H9 (cell line): Measurements from ENCODE around the gene CCR4. TPM values are rescaled to one million over a fixed set of nuclear protein-coding genes. Genes with fewer than 3 reads are reported as not detected.

Experiments
- DNase-seq: peaks from one replicate; pipeline ENCODE4 v3.0.0-alpha.2; 2017
- H2AFZ ChIP-seq: one replicate; pipeline ENCODE4 v1.6.1; 2013; ENCODE audit warnings: mild to moderate bottlenecking, low read length, control low read depth, moderate library complexity
- H2AK5ac ChIP-seq: 2 replicates; pipeline ENCODE4 v1.6.1; 2013; ENCODE audit warnings: low read length, control low read depth, mixed read lengths; ENCODE audit not compliant: insufficient read length
- H2BK120ac ChIP-seq: one replicate; pipeline ENCODE4 v1.6.1; 2013; ENCODE audit warnings: low read depth, mild to moderate bottlenecking, low read length, control low read depth, inconsistent platforms; ENCODE audit not compliant: poor library complexity, severe bottlenecking
- H2BK12ac ChIP-seq: 2 replicates; pipeline ENCODE4 v1.6.1; 2013; ENCODE audit warnings: low read length, control low read depth, mixed read lengths, low read depth; ENCODE audit not compliant: insufficient read length
- H2BK15ac ChIP-seq: 2 replicates; pipeline ENCODE4 v1.6.1; 2013; ENCODE audit warnings: low read depth, low read length, control low read depth
- H2BK20ac ChIP-seq: one replicate; pipeline ENCODE4 v1.6.1; 2013; ENCODE audit warnings: low read depth, mild to moderate bottlenecking, low read length, control low read depth, inconsistent platforms; ENCODE audit not compliant: poor library complexity, severe bottlenecking
- H2BK5ac ChIP-seq: 2 replicates; pipeline ENCODE4 v1.6.1; 2013; ENCODE audit warnings: low read length, control low read depth, mixed read lengths; ENCODE audit not compliant: insufficient read length
- H3K14ac ChIP-seq: 2 replicates; pipeline ENCODE4 v1.6.1; 2013; ENCODE audit warnings: low read length, control low read depth; ENCODE audit not compliant: insufficient read depth
- H3K18ac ChIP-seq: 2 replicates; pipeline ENCODE4 v1.6.1; 2013; ENCODE audit warnings: low read depth, mild to moderate bottlenecking, mixed read lengths, low read length, control low read depth; ENCODE audit not compliant: insufficient read length
- H3K23ac ChIP-seq: 2 replicates; pipeline ENCODE4 v1.6.1; 2013; ENCODE audit warnings: low read length, control low read depth, mixed read lengths, low read depth; ENCODE audit not compliant: insufficient read length
- H3K23me2 ChIP-seq: 2 replicates; pipeline ENCODE4 v1.6.1; 2013; ENCODE audit warnings: low read depth, mild to moderate bottlenecking, mixed read lengths, low read length, control low read depth; ENCODE audit not compliant: insufficient read length, poor library complexity, severe bottlenecking
- H3K27ac ChIP-seq: 2 replicates; pipeline ENCODE4 v1.5.1; 2013; ENCODE audit warnings: low read length, control low read depth, mixed read lengths, low read depth; ENCODE audit not compliant: insufficient read length
- H3K27me3 ChIP-seq: 2 replicates; pipeline ENCODE4 v1.6.1; 2013; ENCODE audit warnings: low read length, control low read depth, inconsistent platforms; ENCODE audit not compliant: insufficient read depth
- H3K4ac ChIP-seq: 2 replicates; pipeline ENCODE4 v1.6.1; 2013; ENCODE audit warnings: low read depth, mild to moderate bottlenecking, control low read depth, inconsistent platforms, low read length, moderate library complexity
- H3K4me1 ChIP-seq: 2 replicates; pipeline ENCODE4 v1.6.1; 2013; ENCODE audit warnings: low read length, control low read depth, inconsistent platforms; ENCODE audit not compliant: insufficient read depth
- H3K4me2 ChIP-seq: 2 replicates; pipeline ENCODE4 v1.6.1; 2013; ENCODE audit warnings: low read length, control low read depth, mixed read lengths; ENCODE audit not compliant: insufficient read length, insufficient read depth
- H3K56ac ChIP-seq: 2 replicates; pipeline ENCODE4 v1.6.1; 2013; ENCODE audit warnings: low read depth, mild to moderate bottlenecking, mixed read lengths, low read length, control low read depth; ENCODE audit not compliant: insufficient read length
- H3K79me1 ChIP-seq: 2 replicates; pipeline ENCODE4 v1.6.1; 2013; ENCODE audit warnings: low read depth, mild to moderate bottlenecking, moderate library complexity, low read length, control low read depth, inconsistent platforms; ENCODE audit not compliant: insufficient read depth, poor library complexity, severe bottlenecking
- H3K79me2 ChIP-seq: 2 replicates; pipeline ENCODE4 v1.6.1; 2013; ENCODE audit warnings: low read length, control low read depth, inconsistent platforms; ENCODE audit not compliant: insufficient read depth
- H3K9ac ChIP-seq: 2 replicates; pipeline ENCODE4 v1.6.1; 2013; ENCODE audit warnings: low read length, control low read depth, mixed read lengths; ENCODE audit not compliant: insufficient read length; ENCODE audit errors: extremely low read depth
- H3K9me3 ChIP-seq: one replicate; pipeline ENCODE4 v1.6.1; 2013; ENCODE audit warnings: low read depth, low read length, inconsistent platforms; ENCODE audit not compliant: control insufficient read depth
- H3T11ph ChIP-seq: one replicate; pipeline ENCODE4 v1.6.1; 2013; ENCODE audit warnings: mild to moderate bottlenecking, low read length, control low read depth, inconsistent platforms
- H4K20me1 ChIP-seq: one replicate; pipeline ENCODE4 v1.6.1; 2013; ENCODE audit not compliant: control insufficient read depth, insufficient read length, insufficient read depth
- H4K5ac ChIP-seq: 2 replicates; pipeline ENCODE4 v1.6.1; 2013; ENCODE audit warnings: low read depth, mild to moderate bottlenecking, mixed read lengths, low read length, control low read depth; ENCODE audit not compliant: insufficient read length
- H4K8ac ChIP-seq: replicated peaks from 2 replicates; pipeline ENCODE4 v1.6.1; 2013; ENCODE audit warnings: low read length, control low read depth, mixed read lengths, low read depth; ENCODE audit not compliant: insufficient read length
- H4K91ac ChIP-seq: 2 replicates; pipeline ENCODE4 v1.6.1; 2013; ENCODE audit warnings: low read depth, mild to moderate bottlenecking, moderate library complexity, mixed read lengths, low read length, control low read depth; ENCODE audit not compliant: insufficient read length
- H3K27ac Mint-ChIP-seq, 3 experiments: 2 replicates in 2 of 3; 3 replicates in 1 of 3; pipeline ENCODE4 v1.8.0; 2020 to 2021; ENCODE audit warnings: mixed read lengths in 3 of 3, mild to moderate bottlenecking in 1 of 3, moderate library complexity in 1 of 3
- H3K27me3 Mint-ChIP-seq: 2 replicates; pipeline ENCODE4 v1.8.0; 2021; ENCODE audit warnings: low read depth, mild to moderate bottlenecking, moderate library complexity, mixed read lengths
- H3K36me3 Mint-ChIP-seq, 3 experiments: 2 replicates in 2 of 3; 3 replicates in 1 of 3; pipeline ENCODE4 v1.8.0; 2020 to 2021; ENCODE audit warnings: low read depth in 3 of 3, mixed read lengths in 3 of 3; ENCODE audit not compliant: insufficient read depth in 1 of 3
- H3K4me1 Mint-ChIP-seq, 2 experiments: 2 replicates each; pipeline ENCODE4 v1.8.0; 2020; ENCODE audit warnings: mixed read lengths in 2 of 2
- H3K4me3 Mint-ChIP-seq, 2 experiments: 2 replicates in 1 of 2; 3 replicates in 1 of 2; pipeline ENCODE4 v1.8.0; 2020 to 2021; ENCODE audit warnings: mild to moderate bottlenecking in 2 of 2, mixed read lengths in 2 of 2, moderate library complexity in 1 of 2
- H3K9me3 Mint-ChIP-seq, 2 experiments: 2 replicates in 1 of 2; 3 replicates in 1 of 2; pipeline ENCODE4 v1.8.0; 2020; ENCODE audit warnings: mild to moderate bottlenecking in 2 of 2, mixed read lengths in 2 of 2, moderate library complexity in 1 of 2
- CTCF ChIP-seq: fragments of 200-600 bp; sonication (generic); conservative IDR thresholded peaks from 3 replicates; pipeline ENCODE4 v1.8.0; 2021; ENCODE audit warnings: antibody characterized with exemption, mild to moderate bottlenecking
- WGBS: extraction: QIAGEN DNeasy Blood & Tissue Kit; methylation state at CpG from one replicate; pipeline ENCODE4 v1.1.7; 2013; ENCODE audit warnings: missing lambda C conversion rate, low lambda C conversion rate, mixed read lengths; ENCODE audit not compliant: insufficient read length; ENCODE audit errors: extremely low coverage; 5-methylcytosine and 5-hydroxymethylcytosine counted together
- total RNA-seq: library from RNA; stranded (reverse); gene quantifications from 2 replicates; pipeline ENCODE4 v1.2.1, GENCODE V29; 2021

Gene CCR4
- total RNA-seq, 1 experiment from 2014 or later = 0.07 TPM

- no peaks in the 10 kb centered on the region for H4K20me1 ChIP-seq
- Mint-ChIP-seq H3K27me3 (no peaks in the 10 kb centered on the region), H3K9me3 (no peaks in the 10 kb centered on the region), H3K27ac (no peak overlapping the region; a peak in 1 of 7 replicates), H3K36me3 (no peaks in the 10 kb centered on the region), H3K4me3 (no peak overlapping the region), H3K4me1 (peaks cover 5 to 6% of the 10 kb centered on the region in 2 experiments; a peak in 3 of 4 replicates)
- H2AK5ac ChIP-seq = no peak overlapping the region
- no peak overlapping the region for H2BK120ac ChIP-seq
- H3K56ac ChIP-seq = no peak overlapping the region
- H3K23me2 ChIP-seq = no peaks in the 10 kb centered on the region
- H4K8ac ChIP-seq = no peak overlapping the region
- no peaks in the 10 kb centered on the region for H3K27me3 ChIP-seq
- no peaks in the 10 kb centered on the region for H3K4me1 ChIP-seq
- H2BK15ac ChIP-seq = no peak overlapping the region
- H3K79me2 ChIP-seq = no peaks in the 10 kb centered on the region
- H3K23ac ChIP-seq = no peak overlapping the region
- no peak overlapping the region for H3T11ph ChIP-seq
- no peak overlapping the region for H2BK12ac ChIP-seq
- no peak for DNase-seq
- no CpG with 5 or more reads among the region's 1 CpG for WGBS
- H3K27ac ChIP-seq = no peak overlapping the region
- H2BK5ac ChIP-seq = no peak overlapping the region
- no peaks in the 10 kb centered on the region for H3K9me3 ChIP-seq
- H3K4me2 ChIP-seq = no peak overlapping the region
- H2BK20ac ChIP-seq = no peak overlapping the region
- H4K5ac ChIP-seq = no peak overlapping the region
- no peak overlapping the region for H3K14ac ChIP-seq
- H3K18ac ChIP-seq = no peak overlapping the region
- no peak overlapping the region for H4K91ac ChIP-seq
- H3K4ac ChIP-seq = no peak overlapping the region
- H3K79me1 ChIP-seq = no peaks in the 10 kb centered on the region
- TF ChIP-seq CTCF = no peak
- H2AFZ ChIP-seq = no peak overlapping the region
- H3K9ac ChIP-seq = no peak overlapping the region
Observed at GRCh38 chr3:32973982-32974381, 22.5 kb downstream of the CCR4 start.
